Colonic mucosa (tissue), 4 donors: ENCODE measurements around the gene PTPRN2. TPM values are rescaled to one million over a fixed set of nuclear protein-coding genes. Genes with fewer than 3 reads are reported as not detected.
"Not testable (repeated sequence)": the region's sequence is repeated elsewhere in the genome, so short reads cannot be mapped to it uniquely, and the experiment has no call there.

Experiments
- DNase-seq: peaks from one replicate; pipeline ENCODE4 v3.0.0-alpha.2; 2020
- H3K27ac ChIP-seq: fragments of 200-600 bp; one replicate; pipeline ENCODE4 v1.8.0; 2021
- H3K27me3 ChIP-seq: fragments of 200-600 bp; one replicate; pipeline ENCODE4 v1.8.0; 2021
- H3K36me3 ChIP-seq: fragments of 200-600 bp; one replicate; pipeline ENCODE4 v1.8.0; 2021
- H3K4me1 ChIP-seq: fragments of 200-600 bp; one replicate; pipeline ENCODE4 v1.8.0; 2021; ENCODE audit warnings: mild to moderate bottlenecking
- H3K4me3 ChIP-seq: fragments of 200-600 bp; one replicate; pipeline ENCODE4 v1.8.0; 2021
- H3K9ac ChIP-seq, 2 donors: one replicate each; pipeline ENCODE4 v1.7.0; 2013; ENCODE audit warnings: control low read depth in 2 of 2, low read depth in 2 of 2, low read length in 2 of 2
- H3K9me3 ChIP-seq: fragments of 200-600 bp; one replicate; pipeline ENCODE4 v1.8.0; 2021
- intact Hi-C: fragments of 100-400 bp; cut with DNase I; formaldehyde crosslinking; loops from one replicate; pipeline ENCODE4 v1.14.1; 2022
- total RNA-seq, 2 donors: library from RNA; stranded (reverse); fragmentation: NEBNext Ultra II Directional in 1 of 2; extraction: Animal tissue kit (Norgen Biotek cat#: 25700) in 1 of 2; gene quantifications; one replicate each; pipeline ENCODE4 v1.2.1, GENCODE V29; 2021
- TF ChIP-seq, protein P1 (sequence below): fragments of 200-600 bp; IDR thresholded peaks from one replicate; pipeline ENCODE4 v1.8.0; 2022; ENCODE audit warnings: antibody characterized with exemption, mild to moderate bottlenecking
- donor health status: healthy.
- donor health status: DM: no; HTN: no; CAD: no.
- donor health status: DM: no; HTN: no; CAD: no.

The PTPRN2 gene
- total RNA-seq, 2 donors from 2014 or later: 14.7 to 21.6 TPM

DNA sequence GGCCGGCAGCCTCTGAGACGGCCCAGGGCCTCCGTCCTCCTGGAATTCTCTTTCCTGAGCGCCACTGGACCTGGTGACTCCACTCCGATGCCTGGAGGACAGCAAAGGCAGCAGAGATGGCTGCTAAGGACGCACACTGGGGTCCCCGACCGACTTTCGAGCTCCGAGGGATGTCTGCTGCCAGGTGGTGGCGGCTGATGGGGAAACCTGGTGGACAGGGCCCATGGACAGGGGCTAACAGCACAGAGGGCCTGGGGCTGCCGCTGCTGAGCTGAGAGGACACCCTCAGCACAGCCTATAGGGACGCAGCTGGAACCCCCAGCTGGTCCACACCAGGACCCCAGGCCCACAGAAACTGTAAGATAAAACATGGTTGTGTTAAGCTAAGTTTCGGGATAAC lies 884.5 kb downstream of the PTPRN2 start:
- Histone ChIP-seq H3K27ac (no peak overlapping the region), H3K4me3 (no peak overlapping the region), H3K4me1 (no peaks in the 10 kb centered on the region), H3K9me3 (no peaks in the 10 kb centered on the region), H3K27me3 (no peaks in the 10 kb centered on the region), H3K36me3 (no peaks in the 10 kb centered on the region), H3K9ac (no peak overlapping the region)
- TF ChIP-seq, protein P1, sequence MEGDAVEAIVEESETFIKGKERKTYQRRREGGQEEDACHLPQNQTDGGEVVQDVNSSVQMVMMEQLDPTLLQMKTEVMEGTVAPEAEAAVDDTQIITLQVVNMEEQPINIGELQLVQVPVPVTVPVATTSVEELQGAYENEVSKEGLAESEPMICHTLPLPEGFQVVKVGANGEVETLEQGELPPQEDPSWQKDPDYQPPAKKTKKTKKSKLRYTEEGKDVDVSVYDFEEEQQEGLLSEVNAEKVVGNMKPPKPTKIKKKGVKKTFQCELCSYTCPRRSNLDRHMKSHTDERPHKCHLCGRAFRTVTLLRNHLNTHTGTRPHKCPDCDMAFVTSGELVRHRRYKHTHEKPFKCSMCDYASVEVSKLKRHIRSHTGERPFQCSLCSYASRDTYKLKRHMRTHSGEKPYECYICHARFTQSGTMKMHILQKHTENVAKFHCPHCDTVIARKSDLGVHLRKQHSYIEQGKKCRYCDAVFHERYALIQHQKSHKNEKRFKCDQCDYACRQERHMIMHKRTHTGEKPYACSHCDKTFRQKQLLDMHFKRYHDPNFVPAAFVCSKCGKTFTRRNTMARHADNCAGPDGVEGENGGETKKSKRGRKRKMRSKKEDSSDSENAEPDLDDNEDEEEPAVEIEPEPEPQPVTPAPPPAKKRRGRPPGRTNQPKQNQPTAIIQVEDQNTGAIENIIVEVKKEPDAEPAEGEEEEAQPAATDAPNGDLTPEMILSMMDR: no peak
- intact Hi-C loops: no loop called here
- DNase-seq: no peak

DNA sequence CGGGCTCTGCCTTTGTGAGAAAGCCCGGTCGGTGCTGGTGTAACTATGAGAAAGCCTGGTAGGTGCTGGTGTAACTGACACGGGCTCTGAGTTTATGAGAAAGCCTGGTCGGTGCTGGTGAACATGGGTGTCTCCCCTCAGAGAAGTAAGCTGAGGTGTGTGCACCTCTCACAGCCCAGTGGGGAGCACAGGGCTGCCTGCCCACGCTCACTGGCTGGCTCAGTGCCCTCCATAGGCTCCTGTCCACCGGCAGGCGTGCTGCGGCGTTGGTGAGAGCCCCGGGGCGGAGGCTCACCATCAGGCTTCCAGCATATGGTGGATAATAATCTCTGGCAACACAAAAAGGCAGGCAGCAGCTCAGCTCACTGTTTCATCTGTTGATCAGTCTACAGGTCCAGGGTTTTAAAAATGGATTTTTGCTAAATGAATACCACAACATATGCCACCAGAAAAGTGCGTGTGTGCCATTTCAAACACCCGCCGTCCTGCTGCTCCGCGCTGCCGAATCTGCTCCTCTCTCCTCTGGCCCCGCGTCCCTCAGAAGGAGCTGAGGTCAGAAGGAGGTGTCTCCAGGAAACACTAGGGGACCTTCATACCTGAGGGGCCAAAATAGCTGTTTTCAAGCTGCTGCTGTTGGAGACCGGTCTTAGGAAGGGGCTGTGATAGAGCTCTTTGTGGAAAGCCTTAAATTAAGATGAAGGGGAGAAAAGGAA lies 885.2 kb downstream of the PTPRN2 start:
- Histone ChIP-seq H3K27me3 (no peaks in the 10 kb centered on the region), H3K9me3 (no peaks in the 10 kb centered on the region), H3K4me3 (no peak overlapping the region), H3K9ac (no peak overlapping the region), H3K27ac (no peak overlapping the region), H3K36me3 (no peaks in the 10 kb centered on the region), H3K4me1 (no peaks in the 10 kb centered on the region)
- no peak for DNase-seq
- TF ChIP-seq, protein P1: no peak
- intact Hi-C loops: no loop called here

DNA sequence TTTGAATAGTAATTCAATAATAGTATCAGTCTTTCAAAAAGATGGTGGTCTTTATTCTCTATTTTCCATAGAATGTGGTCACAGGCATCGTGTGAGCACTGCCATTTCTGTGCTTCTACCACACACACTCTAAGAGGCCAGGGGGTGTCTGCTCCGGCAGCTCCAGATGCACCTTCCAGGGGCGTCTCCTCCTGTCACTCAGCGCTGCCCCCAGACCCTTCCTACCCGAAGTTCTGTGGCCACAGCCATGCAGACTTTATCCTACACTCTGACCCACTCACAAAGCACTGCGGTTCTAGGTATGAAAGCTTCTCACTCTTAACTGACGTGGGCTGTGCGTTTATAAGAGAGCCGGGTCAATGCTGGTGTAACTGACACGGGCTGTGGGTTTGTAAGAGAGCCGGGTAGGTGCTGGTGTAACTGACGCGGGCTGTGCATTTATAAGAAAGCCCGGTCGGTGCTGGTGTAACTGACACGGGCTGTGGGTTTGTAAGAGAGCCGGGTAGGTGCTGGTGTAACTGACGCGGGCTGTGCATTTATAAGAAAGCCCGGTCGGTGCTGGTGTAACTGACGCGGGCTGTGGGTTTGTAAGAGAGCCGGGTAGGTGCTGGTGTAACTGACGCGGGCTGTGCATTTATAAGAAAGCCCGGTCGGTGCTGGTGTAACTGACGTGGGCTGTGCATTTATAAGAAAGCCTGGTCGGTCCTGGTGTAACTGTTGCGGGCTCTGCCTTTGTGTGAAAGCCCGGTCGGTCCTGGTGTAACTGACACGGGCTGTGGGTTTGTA lies 886.0 kb downstream of the PTPRN2 start:
- H3K36me3 ChIP-seq, H3K4me1 ChIP-seq, H3K4me3 ChIP-seq, H3K9ac ChIP-seq, intact Hi-C loops, H3K27ac ChIP-seq, H3K9me3 ChIP-seq, H3K27me3 ChIP-seq, DNase-seq: not testable (repeated sequence)

DNA sequence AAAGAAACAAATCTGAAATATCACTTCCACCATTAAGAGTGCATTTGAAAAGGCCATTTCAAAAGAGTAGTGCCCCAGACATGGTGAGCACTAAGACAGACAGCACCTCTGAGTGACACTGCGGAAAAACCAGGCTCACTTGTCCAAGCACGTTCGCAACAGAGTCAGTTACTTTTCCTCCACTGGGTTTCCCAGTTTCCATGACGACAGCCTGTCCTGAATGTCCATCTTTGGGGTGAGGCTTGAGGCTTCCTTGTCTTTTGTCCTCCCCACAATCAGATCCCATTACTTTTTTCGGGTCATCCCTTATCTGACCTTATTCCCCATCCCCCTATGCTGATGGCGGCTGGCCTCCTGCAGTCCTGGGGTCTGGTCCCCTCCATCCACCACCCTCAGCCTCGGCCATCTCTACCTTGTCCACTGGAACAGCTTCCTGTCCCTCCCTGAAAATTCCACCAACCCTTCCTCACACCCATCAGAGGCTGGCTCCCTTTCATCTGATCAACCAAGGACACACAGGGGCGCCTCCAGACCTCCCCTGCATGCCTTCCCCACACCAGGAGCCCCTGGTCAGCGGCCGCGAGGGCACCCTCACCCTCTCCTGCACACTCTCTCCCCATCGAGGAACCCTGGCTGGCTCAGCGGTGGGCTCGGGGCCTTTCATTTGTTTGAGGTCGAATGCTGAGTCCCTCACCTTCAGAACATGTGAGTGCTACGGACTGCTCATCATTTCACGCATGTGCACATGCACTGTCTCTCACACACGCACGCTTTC lies 887.2 kb downstream of the PTPRN2 start:
- Histone ChIP-seq H3K9me3 (no peaks in the 10 kb centered on the region), H3K36me3 (no peaks in the 10 kb centered on the region), H3K9ac (no peak overlapping the region), H3K4me1 (no peaks in the 10 kb centered on the region), H3K4me3 (no peak overlapping the region), H3K27ac (no peak overlapping the region), H3K27me3 (no peaks in the 10 kb centered on the region)
- TF ChIP-seq, protein P1: no peak
- no peak for DNase-seq
- intact Hi-C loops: no loop called here

DNA sequence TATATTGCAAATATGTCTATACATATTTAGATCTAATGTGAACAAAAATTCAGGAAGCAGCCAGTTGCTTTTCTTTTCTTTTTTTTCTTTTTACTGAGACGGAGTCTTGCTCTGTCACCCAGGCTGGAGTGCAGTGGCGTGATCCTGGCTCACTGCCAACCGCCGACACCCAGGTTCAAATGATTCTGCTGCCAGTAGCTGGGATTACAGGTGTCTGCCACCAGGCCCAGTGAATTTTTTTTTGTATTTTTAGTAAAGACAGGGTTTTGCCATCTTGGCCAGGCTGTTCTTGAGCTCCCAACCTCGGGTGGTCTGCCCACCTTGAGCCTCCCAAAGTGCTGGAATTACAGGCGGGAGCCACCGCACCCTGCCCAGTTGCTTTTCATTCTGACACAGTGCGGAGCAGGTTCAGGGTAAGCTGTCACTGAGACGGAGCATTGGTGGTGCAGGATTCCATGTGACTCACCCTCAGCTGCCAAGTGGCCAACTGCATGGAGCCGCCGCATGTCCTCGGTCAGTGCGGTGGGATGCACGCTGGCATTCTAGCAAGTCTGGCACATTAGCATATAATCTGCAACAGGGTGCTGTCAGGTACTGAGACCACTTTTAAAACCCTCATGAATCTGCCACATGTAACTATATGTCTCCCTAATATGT lies 888.1 kb downstream of the PTPRN2 start:
- Histone ChIP-seq H3K4me1 (no peaks in the 10 kb centered on the region), H3K27me3 (no peaks in the 10 kb centered on the region), H3K36me3 (no peaks in the 10 kb centered on the region), H3K9me3 (no peaks in the 10 kb centered on the region), H3K27ac (no peak overlapping the region), H3K9ac (no peak overlapping the region), H3K4me3 (no peak overlapping the region)
- DNase-seq: no peak
- intact Hi-C loops: no loop called here
- TF ChIP-seq, protein P1: no peak

DNA sequence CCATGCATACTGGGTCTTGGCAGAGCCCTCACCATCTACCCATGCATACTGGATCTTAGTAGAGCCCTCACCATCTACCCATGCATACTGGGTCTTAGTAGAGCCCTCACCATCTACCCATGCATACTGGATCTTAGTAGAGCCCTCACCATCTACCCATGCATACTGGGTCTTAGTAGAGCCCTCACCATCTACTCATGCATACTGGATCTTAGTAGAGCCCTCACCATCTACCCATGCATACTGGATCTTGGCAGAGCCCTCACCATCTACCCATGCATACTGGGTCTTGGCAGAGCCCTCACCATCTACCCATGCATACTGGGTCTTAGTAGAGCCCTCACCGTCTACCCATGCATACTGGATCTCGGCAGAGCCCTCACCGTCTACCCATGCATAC lies 890.3 kb downstream of the PTPRN2 start:
- H3K4me1 ChIP-seq, H3K36me3 ChIP-seq, DNase-seq, H3K4me3 ChIP-seq, H3K9ac ChIP-seq, H3K27ac ChIP-seq, H3K9me3 ChIP-seq, intact Hi-C loops: not testable (repeated sequence)
- peaks cover 16% of the 10 kb centered on the region for H3K27me3 ChIP-seq

DNA sequence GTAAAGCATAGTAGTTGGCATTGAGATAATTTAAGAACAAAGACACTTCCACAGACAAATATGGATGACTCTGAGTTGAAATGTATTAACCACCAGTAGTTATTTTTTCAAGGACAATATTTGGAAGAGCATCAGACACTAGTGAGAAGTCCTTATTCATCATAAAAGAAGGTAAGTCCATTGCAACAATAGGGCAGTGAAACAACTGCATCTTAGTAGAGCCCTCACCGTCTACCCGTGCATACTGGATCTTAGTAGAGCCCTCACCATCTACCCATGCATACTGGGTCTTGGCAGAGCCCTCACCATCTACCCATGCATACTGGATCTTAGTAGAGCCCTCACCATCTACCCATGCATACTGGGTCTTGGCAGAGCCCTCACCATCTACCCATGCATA lies 892.0 kb downstream of the PTPRN2 start:
- peaks cover 29% of the 10 kb centered on the region for H3K27me3 ChIP-seq
- H3K27ac ChIP-seq, intact Hi-C loops, DNase-seq, H3K4me1 ChIP-seq, H3K4me3 ChIP-seq, H3K9me3 ChIP-seq, H3K36me3 ChIP-seq, H3K9ac ChIP-seq: not testable (repeated sequence)
